HG02973 (cell line): ENCODE measurements around the gene KIF16B.
"Not testable (repeated sequence)": the region's sequence is repeated elsewhere in the genome, so short reads cannot be mapped to it uniquely, and the experiment has no call there.

Experiments
- ATAC-seq: cut with Tn5 transposase; IDR thresholded peaks from one replicate; pipeline ENCODE4 v1.9.1; 2021; ENCODE audit warnings: moderate library complexity; ENCODE audit not compliant: unreplicated experiment

KIF16B gene

DNA sequence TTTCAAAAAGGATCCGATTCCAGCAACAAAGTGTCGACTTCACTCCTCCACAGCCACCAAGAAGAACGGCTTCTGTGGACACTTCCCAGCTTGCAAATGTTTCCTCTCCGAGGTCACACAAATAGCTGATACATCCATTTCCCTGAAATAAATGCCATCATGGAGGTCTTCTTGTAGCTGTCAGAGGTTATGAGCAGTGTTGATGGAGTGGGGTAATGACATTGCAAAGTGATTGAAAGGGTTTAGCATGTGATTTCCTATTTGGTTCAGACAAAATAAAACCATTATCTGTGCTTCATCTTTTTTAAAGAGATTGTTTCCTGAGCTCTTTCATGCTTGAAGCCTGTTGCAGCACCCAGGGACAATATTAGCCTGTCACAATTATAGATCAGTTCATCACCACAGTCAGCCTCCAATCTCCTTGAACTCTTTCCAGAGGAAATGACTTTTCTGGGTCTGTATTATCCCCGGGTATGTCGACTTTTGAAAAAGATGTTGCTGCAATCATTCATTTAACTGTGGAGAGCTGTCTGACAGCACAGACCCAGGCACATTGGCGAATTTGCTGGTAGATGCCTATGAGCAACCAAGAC is 16.9 kb upstream of the KIF16B start:
- no peak for ATAC-seq

DNA sequence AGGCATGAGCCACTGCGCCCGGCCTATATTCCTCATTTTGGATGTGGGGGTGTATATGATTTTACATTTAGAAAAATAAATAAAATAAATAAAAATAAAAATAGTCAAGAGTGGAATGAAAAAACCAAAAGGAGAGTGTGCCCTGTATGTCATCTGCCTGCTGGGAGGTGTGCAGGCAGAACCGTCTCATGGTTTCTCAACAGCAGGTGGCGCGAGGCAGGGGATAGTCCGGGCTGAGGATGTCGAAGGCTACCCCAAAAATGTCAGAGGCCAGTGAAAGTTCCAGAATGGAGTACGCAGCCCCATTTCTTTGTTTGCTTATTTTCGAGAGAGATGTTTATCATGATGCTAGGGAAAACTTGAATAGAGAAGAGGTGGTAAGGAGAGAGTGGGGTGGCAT is 16.4 kb upstream of the KIF16B start:
- no peak for ATAC-seq

DNA sequence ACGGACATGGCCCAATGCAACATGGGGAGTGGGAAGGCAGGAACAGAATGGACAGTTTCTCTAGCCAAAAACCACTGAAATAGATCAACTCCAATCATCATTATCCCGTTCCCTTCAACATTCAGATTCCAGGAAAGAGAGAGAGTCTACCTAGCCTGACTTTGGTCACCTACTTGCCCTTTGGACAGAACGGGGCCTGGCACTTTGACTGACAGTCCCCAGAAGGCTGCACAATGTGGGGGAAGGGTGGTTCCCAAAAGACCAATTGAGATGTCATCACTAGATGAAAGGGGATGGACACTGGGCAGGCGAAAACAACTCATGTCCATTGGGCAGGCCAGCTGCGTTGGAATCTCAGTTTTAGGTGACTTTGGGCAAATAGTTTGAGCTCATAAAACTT is 15.0 kb upstream of the KIF16B start:
- no peak for ATAC-seq

DNA sequence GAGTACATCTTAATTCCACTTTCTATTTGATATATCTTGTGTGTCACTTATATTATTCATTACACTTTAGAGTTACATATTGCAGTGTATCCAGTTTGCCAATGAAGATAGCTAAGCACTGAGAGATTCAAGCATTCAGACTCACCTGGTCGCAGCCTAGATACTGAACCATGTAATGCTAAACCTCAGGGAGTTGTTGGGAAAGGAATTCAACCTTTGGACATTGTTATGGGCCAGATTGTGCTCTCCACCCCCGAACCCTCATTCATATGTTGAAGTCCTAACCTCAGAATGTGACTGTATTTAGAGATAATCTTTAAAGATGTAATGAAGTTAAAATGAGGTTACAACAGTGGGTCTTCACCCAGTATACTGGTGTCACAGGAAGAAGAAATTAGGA is 13.8 kb upstream of the KIF16B start:
- ATAC-seq, result no peak

DNA sequence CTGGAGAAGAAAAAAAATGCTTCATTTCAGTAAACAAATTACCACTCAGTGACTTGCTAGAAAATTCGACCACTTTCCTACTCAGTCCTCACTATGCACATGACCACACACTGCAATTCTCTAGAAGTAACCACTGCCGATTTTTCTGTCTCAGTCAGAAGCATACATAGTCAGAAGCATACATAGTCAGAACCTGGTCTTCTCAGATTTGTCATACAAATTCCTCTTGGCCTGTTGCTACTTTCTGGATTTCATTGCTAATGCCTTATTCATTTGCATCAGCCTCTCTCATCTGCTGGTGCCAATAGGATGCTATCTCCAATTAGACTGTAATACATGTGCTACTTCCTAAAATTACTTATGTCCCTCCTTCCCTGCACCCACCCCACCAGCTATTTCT is 10.2 kb upstream of the KIF16B start:
- ATAC-seq, result no peak

DNA sequence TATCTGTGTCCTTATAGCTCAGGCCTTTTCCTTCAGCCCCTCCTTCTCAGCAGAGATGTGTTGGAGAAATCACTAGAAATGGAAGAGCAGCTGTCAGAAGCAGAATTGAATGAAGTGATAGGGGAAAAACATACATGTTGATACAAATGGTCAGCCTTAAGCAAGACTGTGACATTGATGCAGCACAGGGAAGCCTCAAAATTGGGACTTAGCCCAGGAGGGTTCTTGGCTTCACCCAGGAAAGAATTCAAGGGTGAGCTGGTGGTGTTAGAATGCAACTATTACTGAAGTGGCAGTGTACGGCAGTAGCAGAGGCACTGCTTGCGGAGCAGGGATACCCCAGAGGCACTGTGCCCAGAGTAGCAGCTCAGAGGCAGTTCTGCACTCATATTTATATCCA is 8.0 kb upstream of the KIF16B start:
- ATAC-seq, result no peak

DNA sequence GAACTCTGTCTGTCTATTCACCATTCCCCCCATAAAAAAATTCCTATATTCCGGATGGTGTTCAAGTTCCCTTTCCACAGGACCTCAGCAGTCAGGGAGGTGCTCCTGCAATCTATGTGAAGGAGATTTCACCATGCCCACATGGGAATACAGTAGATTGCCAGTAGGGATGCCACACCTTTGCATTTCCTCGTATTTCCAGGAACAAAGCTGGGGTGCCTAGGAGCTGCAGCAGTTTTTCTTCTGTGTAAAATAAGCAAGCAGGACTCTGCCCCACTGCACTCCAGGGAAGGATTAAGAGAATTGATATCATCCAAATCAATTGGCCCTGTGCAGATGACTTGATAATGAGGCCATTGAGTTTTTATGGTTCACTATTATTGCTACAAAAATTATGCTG is 7.4 kb upstream of the KIF16B start:
- no peak for ATAC-seq

DNA sequence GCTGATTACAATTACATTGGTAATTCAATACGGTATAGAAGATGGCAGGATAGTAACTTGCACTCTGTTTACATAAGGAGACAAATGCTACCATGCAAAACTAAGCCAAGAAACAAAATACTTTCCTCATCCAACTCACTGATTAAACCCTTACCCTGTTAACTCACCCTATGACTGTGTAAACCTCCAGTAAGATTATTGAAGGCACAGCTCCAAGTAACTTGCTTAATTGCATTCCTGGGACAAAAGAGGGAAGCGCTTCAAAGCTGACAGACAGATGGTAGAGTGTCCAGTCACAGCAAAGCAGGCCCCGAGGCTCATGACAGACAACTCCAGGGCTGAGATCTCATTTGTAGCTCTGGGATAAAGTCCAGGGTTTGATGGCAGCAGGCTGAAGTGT is 6.9 kb upstream of the KIF16B start:
- no peak for ATAC-seq

DNA sequence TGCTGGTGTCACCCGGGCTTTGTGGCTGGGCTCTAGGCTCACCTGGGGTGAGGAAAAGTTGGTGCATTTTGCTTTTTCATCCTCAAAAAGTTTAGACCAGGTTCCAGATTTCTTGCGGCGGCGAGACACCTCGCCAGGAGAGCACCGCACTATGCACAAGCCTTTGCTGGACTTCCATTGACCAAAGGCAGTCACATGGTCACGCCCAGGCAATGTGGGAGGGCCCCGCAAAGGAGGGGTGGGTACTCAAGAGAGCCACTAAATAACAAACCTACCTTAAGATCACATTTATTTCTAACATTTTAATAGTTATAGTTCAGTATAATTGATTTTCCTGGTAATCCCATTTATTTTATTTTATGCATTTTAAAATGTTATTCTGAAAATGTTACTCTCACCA is 3.0 kb upstream of the KIF16B start:
- ATAC-seq, result no peak

DNA sequence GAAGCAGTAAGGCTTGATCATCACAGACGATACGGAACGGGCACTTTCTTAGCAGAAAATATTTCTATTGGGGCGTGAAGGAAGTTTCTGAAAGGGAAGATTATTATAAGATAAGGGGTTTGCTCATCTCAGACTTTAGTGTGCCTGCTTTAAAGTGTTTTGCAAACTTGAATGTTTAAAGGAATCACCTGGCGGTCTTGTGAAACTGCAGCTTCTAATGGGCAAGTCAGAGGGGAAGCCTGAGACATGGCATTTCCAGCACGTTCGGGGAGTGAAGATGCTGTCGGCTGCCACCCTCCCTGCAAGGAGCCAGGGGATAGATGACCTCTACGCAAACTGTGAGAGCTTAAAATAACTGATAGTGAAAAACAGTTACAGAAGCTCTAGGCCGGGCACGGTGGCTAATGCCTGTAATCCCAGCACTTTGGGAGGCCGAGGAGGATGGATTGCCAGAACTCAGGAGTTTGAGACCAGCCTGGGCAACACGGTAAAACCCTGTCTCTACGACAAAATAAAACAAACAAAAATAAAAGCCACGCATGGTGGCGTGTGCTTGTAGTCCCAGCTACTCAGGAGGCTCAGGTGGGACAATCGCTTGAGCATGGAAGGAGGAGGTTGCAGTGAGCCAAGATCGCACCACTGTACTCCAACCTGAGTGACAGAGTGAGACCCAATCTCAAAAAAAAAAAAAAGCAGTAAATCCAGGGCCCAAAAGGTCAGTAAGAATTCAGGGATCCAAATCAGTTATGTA is 2.3 kb upstream of the KIF16B start:
- ATAC-seq, result no peak

DNA sequence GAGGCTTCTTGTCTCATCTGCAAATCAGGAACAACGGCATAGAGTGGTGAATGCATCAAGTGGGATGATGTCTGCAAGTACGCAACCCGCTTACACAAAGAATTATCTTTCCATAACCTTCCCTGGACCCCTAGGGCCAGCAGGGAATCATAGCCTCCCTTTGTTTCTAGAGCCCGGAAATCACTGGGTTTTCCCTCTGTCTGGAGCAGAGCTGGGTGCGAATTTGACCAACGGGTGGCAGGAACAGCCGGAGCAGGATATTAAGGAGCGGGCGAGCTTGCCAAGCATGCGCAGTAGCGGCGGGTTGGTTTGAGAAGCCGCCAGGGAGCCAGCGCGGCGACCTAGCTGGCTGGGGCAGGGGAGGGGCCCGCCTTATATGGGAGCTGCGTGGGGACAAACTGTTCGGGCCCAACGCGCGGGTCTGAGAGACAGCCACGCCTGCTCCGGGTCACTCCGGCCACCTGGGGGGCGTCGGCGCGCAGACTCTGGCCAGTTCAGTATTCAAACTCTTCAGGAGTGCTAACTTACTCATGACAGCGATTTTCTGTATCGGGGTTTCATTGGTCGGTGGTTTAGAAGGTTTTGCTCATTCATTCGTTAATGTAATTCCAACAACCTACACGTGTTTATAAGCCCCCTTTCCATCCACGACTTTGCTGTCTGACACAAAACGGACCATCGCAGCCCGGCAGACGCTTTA is 1.6 kb upstream of the KIF16B start:
- ATAC-seq, result peak; percentile 65

DNA sequence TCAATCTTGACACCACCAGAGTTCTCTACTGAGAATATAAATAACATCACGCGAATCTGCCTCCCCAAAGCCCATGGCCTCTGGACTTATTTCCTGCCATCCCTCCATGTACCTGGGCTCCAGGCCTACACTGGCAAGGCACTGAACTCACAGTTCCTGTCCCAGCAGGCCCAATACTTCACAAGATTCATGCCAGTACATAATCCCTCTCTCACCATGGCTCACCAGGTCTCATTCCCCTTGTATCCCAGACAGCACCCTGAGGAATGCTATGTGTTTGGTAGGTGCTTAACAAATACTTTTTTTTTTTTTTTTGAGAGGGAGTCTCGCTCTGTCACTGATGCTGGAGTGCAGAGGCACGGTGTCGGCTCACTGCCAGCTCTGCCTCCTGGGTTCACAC is 1.9 kb downstream of the KIF16B start:
- ATAC-seq, result no peak

DNA sequence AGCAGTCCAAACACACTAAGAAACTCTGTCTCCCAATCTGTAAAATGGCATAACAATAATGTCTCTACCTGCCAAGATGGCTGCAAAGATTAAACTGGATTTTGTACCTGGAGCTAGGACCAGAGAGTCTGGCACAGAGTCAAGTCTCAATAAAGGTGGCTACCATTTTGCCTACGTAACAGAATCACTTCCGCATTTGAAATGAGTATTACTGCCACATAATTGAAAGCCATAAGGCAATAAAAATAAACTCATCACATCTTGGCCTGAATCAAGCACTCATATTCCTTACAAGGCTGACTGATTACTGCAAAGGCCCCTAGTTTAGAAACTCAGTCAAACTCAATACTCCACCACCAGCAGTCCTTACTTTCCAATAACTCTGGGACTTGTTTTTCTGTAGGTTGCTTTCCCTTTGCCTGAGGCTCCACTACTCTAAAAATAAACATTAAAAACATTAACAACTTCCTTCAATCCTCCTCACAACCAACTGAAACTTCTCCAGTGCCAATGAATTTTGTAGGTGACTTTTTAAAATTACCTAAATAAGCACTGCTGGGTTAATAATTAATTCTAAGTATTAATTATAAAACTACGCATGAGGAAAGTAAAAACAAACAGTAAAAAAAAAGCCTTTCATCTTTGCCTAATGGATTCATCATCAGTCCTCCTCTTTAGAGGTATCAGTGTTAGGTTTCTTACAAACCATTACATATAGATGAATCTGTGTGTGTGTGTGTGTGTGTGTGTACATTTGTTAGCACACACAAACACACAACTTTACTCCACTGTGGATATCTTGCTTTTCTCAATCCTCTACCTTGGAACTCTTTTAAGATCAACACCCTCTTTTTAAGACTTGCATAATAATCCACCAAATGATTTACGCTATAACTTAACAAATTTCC is 3.7 kb downstream of the KIF16B start:
- no peak for ATAC-seq

DNA sequence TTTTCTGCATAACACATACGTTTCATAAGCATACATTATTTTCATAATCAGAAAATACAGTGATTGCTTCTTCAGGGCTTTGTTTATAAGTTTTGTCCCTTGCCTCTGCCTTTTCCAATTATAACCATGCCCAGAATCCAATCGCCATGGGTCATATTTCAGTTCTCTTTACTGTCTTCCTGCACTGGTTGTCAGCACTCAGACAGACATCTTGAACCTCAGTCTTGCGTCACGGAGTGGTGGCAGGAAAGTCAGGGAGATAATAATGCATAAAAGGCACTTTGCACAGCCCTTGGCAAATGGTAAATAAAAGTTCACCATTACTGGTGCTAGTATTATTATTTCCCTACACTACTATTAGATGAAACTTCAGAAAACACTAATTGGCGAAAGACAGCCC is 7.2 kb downstream of the KIF16B start:
- ATAC-seq, result no peak

DNA sequence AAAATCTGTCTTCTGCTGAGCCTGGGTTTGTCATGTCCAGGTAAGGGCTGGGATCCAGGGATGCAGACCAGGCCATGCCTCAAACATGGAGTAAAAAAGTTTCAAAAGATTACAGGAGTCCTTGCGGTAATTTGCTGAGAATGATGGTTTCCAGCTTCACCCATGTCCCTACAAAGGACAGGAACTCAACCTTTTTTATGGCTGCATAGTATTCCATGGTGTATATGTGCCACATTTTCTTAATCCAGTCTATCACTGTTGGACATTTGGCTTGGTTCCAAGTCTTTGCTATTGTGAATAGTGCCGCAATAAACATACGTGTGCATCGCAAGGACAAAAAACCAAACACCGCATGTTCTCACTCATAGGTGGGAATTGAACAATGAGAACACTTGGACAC is 9.2 kb downstream of the KIF16B start:
- ATAC-seq, result not testable (repeated sequence)

DNA sequence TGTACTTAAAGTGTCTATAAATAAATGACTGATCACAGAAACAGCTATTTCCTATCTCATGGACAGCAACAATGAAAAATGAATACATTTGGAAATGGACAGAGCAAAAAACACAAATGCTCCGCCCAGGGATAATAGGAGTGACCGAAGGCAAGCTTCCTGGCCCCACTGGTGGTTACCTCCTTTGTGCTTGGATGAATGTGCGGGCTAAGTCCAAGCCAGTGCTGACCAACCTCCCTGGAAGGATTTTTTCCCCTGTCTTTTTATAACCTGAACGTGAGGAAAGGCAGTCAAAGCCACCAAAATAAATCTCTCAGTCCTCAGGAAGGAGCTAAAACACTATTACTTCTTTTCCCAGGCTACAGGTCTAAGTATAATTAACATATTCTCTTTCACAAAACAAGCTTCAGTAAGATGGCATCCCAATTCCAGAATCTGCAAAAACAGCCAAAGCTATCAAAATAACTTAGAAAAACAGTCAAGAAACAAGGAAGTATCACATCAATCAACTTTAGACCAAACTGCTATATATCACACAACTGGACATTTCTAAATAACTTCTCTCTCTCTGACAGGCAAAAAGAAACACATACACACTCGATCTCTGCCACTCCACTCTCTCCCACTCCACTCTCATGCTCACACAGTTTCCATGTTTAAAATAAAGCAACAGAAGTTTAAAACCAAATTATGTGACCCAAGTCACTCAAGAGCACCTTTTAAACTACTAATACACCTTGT is 10.0 kb downstream of the KIF16B start:
- no peak for ATAC-seq

DNA sequence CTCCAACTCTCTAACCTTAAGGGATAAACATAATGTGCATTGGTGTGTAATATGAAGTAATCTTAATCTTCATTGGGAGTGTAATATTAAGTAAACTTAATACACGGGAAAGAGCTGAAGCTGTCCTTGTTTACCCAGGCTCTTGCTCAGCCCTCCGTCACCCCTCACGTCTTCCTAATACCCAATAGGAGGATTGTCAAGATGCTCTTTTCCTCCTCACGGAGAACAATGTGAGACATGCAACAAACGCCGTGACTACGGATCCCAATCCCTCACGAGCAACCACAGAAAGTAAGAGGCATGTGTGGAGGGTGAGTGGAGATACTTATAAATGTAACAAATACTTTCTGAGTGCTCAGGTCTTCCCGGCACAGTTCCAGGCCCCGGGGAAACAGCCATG is 11.0 kb downstream of the KIF16B start:
- no peak for ATAC-seq

DNA sequence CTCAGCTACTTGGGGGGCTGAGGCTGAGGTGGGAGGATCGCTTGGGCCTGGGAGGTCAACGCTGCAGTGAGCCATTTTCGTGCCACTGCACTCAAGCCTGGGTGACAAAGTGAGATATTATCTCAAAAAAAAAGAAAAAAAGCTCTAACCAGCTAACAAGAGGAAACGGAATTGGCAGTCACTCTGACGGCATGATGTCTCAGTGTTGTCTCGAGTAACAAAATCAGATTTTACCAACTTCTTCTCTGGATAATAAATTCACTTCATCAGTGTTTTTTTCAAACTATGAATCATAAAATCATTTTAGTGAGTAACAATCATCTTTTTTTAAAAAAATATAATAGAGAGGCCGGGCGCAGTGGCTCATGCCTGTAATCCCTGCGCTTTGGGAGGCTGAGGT is 12.6 kb downstream of the KIF16B start:
- no peak for ATAC-seq

DNA sequence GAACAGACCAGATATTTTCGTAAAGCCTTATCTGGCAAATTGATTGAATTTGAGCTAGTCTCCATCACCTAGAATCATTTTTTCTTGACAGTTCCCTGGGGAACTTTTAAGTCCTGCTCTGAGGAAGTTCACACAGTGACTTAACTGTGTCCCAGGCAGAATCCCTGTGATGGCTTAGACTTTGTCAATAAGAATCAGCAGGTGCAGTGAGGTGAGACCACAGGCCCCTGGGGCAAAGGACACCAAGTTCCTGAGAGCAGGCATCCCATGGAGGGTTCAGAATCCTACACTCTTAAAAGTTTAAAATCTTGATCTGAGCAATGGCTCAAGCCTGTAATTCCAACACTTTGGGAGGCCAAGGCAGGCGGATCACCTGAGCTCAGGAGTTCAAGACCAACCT is 13.0 kb downstream of the KIF16B start:
- ATAC-seq, result no peak

DNA sequence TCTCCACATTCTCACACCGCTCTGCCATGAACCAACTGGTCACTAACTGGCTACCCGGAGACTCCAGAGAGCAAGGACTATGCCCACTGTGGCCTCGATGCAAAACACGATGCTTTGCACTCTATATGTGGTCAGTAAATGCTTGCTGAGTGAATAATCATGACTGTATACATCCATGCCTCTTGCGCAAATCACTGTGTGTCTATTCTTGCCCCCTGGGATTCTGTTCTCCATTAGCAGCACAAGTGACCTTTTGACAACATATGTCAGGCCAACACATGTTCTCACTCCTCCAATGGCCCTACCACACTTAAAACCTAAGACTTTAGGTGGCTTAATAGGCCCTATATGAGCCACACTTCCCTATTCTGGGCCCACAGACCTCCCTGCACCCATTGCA is 16.9 kb downstream of the KIF16B start:
- no peak for ATAC-seq

DNA sequence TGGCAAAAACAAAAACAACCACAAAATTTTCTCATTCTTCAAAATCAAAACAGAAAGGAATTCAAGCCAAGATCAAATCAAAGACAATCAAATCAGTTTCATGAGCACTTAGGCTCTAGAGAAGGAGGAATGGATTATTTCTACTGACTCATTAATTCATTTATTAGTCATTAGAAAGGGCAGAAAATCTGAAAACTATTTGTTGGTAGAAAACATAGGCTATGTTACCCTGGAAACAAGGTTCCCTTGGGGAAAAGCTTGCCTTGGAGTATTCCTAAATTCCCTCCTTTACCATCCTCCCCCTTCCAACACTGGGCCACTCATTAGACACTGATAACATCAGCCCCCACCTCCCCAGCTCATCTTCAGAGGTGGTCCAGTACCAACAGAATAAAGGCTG is 17.5 kb downstream of the KIF16B start:
- ATAC-seq, result no peak
